ENCODE measurements around the gene CORO6.

DNA sequence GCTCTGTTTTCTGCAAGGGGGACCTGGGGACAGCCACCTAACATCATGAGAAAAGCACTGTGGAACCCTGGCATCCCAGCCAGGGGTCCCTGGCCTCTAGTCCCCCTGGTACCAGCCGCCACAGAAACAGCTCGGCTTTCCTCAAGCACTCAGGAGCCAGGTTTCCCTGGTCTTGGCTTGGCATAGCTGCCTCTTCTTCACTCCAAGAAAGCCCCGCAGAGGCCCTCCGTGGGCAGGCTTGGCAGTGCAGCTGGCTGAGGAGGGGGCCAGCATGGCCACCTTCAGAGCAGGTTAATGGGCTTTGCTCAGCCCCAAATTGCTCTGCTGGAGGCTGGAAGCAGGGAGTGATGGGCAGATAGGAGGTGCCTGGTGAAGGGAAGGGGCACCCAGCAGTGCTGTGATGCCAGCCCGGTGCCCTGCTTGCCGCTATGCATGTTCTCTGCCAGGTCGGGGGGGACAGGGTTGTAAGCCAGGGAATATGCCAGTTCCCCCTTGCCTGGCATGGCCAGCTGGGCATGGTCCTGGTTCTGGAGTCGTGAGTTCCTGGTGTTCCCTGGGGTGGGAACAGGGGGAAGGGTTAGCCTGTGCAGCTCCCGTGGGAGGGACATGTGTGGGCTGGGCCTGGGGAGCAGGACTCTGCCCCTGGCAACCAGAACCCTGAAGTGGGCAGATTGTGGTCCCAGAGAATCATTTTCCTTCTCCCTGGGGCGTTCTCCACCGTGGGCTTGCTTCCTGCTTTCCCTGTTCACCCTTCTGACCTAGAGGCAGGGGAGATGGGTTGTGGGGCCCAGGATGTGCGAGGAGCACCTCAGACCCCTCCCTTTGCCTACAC lies 26.6 kb downstream of the CORO6 start:
- TF ChIP-seq POLR2AphosphoS5 (IDR thresholded peaks at IDR 0.05; ENCODE audit: borderline replicate concordance, low read depth, low read length) (no peak), EZH2 (IDR thresholded peaks at IDR 0.05) (no peak)
